HEK293 (cell line): ENCODE measurements around the gene TRIM24.
A peak's percentile ranks its signal among the peaks of the same experiment; 100 is the strongest.

Experiments
- CTCF ChIA-PET: fragments of 350-600 bp; formaldehyde crosslinking; extraction: SDS; loops from one replicate; lab custom pipeline; 2021; ENCODE audit warnings: antibody characterized with exemption; lab: Yijun Ruan, JAX
- POLR2A ChIA-PET: fragments of 300-600 bp; formaldehyde crosslinking; extraction: SDS; loops from one replicate; lab custom pipeline; 2020; ENCODE audit warnings: antibody characterized with exemption, inconsistent platforms; lab: Yijun Ruan, JAX
- H3K27ac ChIP-seq: fragments of 200-500 bp; sonication (Bioruptor generic); 2 replicates; pipeline ENCODE4 v1.5.1; 2014; ENCODE audit warnings: low read depth, low read length, control low read depth, inconsistent platforms; ENCODE audit errors: extremely low read depth
- H3K36me3 ChIP-seq, 2 experiments: fragments of 200-500 bp in 1 of 2; sonication (Bioruptor generic) in 1 of 2; 1 replicate in 1 of 2; 2 replicates in 1 of 2; pipeline ENCODE4 v1.5.1; 2014 to 2017; ENCODE audit warnings: inconsistent platforms in 2 of 2, low read length in 2 of 2; ENCODE audit not compliant: control insufficient read depth in 2 of 2, insufficient read depth in 1 of 2
- H3K4me1 ChIP-seq: fragments of 200-500 bp; sonication (Bioruptor generic); 2 replicates; pipeline ENCODE4 v1.5.1; 2014; ENCODE audit warnings: mild to moderate bottlenecking, low read length, inconsistent platforms; ENCODE audit not compliant: control insufficient read depth, insufficient read depth
- H3K4me3 ChIP-seq: 2 replicates; pipeline ENCODE4 v1.5.1; 2011; ENCODE audit warnings: low read depth, mild to moderate bottlenecking, control low read depth, low read length, moderate library complexity
- H3K9me3 ChIP-seq: fragments of 200-500 bp; sonication (Bioruptor generic); 2 replicates; pipeline ENCODE4 v1.5.1; 2014; ENCODE audit warnings: low read depth, low read length, inconsistent platforms; ENCODE audit not compliant: control insufficient read depth, insufficient read depth
- BCL11B ChIP-seq: fragments of 450-650 bp; formaldehyde crosslinking; IDR thresholded peaks from 2 replicates; pipeline ENCODE4 v1.5.1; 2016; ENCODE audit warnings: low read depth, missing biosample characterization, missing genetic modification characterization
- FEZF1 ChIP-seq: fragments of 450-650 bp; formaldehyde crosslinking; IDR thresholded peaks from 2 replicates; pipeline ENCODE4 v1.5.1; 2016; ENCODE audit warnings: missing biosample characterization, missing genetic modification characterization
- GLI2 ChIP-seq: fragments of 450-650 bp; formaldehyde crosslinking; IDR thresholded peaks from 2 replicates; pipeline ENCODE4; 2017; ENCODE audit warnings: missing biosample characterization, missing genetic modification characterization, low read depth, borderline replicate concordance
- HOXA7 ChIP-seq: sonication (generic); formaldehyde crosslinking; IDR thresholded peaks from 2 replicates; pipeline ENCODE4 v1.8.1; 2022; ENCODE audit warnings: missing genetic modification reagents, borderline replicate concordance
- YY1 ChIP-seq: fragments of 450-650 bp; formaldehyde crosslinking; IDR thresholded peaks from 2 replicates; pipeline ENCODE4 v1.5.1; 2018; ENCODE audit warnings: missing biosample characterization, missing genetic modification characterization
- ZBTB48 ChIP-seq: fragments of 450-650 bp; formaldehyde crosslinking; IDR thresholded peaks from 2 replicates; pipeline ENCODE4 v1.5.1; 2016; ENCODE audit warnings: missing biosample characterization, missing genetic modification characterization
- ZNF10 ChIP-seq: fragments of 450-650 bp; formaldehyde crosslinking; IDR thresholded peaks from 2 replicates; pipeline ENCODE4 v1.5.1; 2017; ENCODE audit warnings: missing biosample characterization, missing genetic modification characterization
- ZNF112 ChIP-seq: fragments of 450-650 bp; formaldehyde crosslinking; IDR thresholded peaks from 2 replicates; pipeline ENCODE4 v1.5.0; 2017; ENCODE audit warnings: missing biosample characterization, missing genetic modification characterization
- ZNF140 ChIP-seq: fragments of 450-650 bp; formaldehyde crosslinking; IDR thresholded peaks from 2 replicates; pipeline ENCODE4 v1.5.1; 2016; ENCODE audit warnings: missing biosample characterization, missing genetic modification characterization
- ZNF169 ChIP-seq: fragments of 450-650 bp; formaldehyde crosslinking; IDR thresholded peaks from 2 replicates; pipeline ENCODE4 v1.5.1; 2016; ENCODE audit warnings: missing biosample characterization, missing genetic modification characterization
- ZNF175 ChIP-seq: fragments of 450-650 bp; formaldehyde crosslinking; IDR thresholded peaks from 2 replicates; pipeline ENCODE4 v1.5.1; 2016; ENCODE audit warnings: missing biosample characterization, missing genetic modification characterization
- ZNF23 ChIP-seq: fragments of 450-650 bp; formaldehyde crosslinking; IDR thresholded peaks from 2 replicates; pipeline ENCODE4 v1.5.1; 2016; ENCODE audit warnings: missing biosample characterization, missing genetic modification characterization, borderline replicate concordance
- ZNF24 ChIP-seq: fragments of 450-650 bp; formaldehyde crosslinking; IDR thresholded peaks from 2 replicates; pipeline ENCODE4 v1.5.1; 2016; ENCODE audit warnings: missing biosample characterization, missing genetic modification characterization
- ZNF302 ChIP-seq: fragments of 450-650 bp; formaldehyde crosslinking; IDR thresholded peaks from 2 replicates; pipeline ENCODE4 v1.5.1; 2016; ENCODE audit warnings: missing biosample characterization, missing genetic modification characterization, low read depth
- ZNF311 ChIP-seq: fragments of 450-650 bp; formaldehyde crosslinking; IDR thresholded peaks from 2 replicates; pipeline ENCODE4 v1.5.1; 2017; ENCODE audit warnings: missing biosample characterization, missing genetic modification characterization, borderline replicate concordance
- ZNF350 ChIP-seq: fragments of 450-650 bp; formaldehyde crosslinking; IDR thresholded peaks from 2 replicates; pipeline ENCODE4 v1.5.0; 2017; ENCODE audit warnings: missing biosample characterization, mild to moderate bottlenecking, missing genetic modification characterization
- ZNF366 ChIP-seq: fragments of 450-650 bp; formaldehyde crosslinking; conservative IDR thresholded peaks from 2 replicates; pipeline ENCODE4 v1.5.1; 2016; ENCODE audit warnings: missing biosample characterization, missing genetic modification characterization
- ZNF544 ChIP-seq: fragments of 450-650 bp; formaldehyde crosslinking; IDR thresholded peaks from 2 replicates; pipeline ENCODE4 v1.5.0; 2017; ENCODE audit warnings: missing biosample characterization, missing genetic modification characterization
- ZNF660 ChIP-seq: fragments of 450-650 bp; IDR thresholded peaks from 2 replicates; pipeline ENCODE4 v1.5.1; 2018; ENCODE audit warnings: missing biosample characterization, mild to moderate bottlenecking, missing genetic modification characterization
- ZNF670 ChIP-seq: fragments of 450-650 bp; formaldehyde crosslinking; IDR thresholded peaks from 2 replicates; pipeline ENCODE4 v1.5.1; 2016; ENCODE audit warnings: missing biosample characterization, missing genetic modification characterization, low read depth
- ZNF76 ChIP-seq: fragments of 450-650 bp; formaldehyde crosslinking; IDR thresholded peaks from 2 replicates; pipeline ENCODE4; 2016; ENCODE audit warnings: low read depth, missing biosample characterization, missing genetic modification characterization, borderline replicate concordance
- ZNF776 ChIP-seq: fragments of 450-650 bp; formaldehyde crosslinking; IDR thresholded peaks from 2 replicates; pipeline ENCODE4 v1.5.0; 2017; ENCODE audit warnings: missing biosample characterization, missing genetic modification characterization, borderline replicate concordance
- ZSCAN4 ChIP-seq: fragments of 450-650 bp; formaldehyde crosslinking; IDR thresholded peaks from 2 replicates; pipeline ENCODE4 v1.5.1; 2017; ENCODE audit warnings: missing biosample characterization, missing genetic modification characterization
- ZXDB ChIP-seq: fragments of 450-650 bp; formaldehyde crosslinking; IDR thresholded peaks from 2 replicates; pipeline ENCODE4 v1.5.1; 2016; ENCODE audit warnings: missing biosample characterization, missing genetic modification characterization

TRIM24 gene

GRCh38 chr7:138442822-138443221 is 17.2 kb upstream of the TRIM24 start:
- CTCF ChIA-PET: interaction anchor here (0.6 kb wide), 1 partner anchor 316 kb away, joined by 3 read pairs; no protein-coding TSS in a partner anchor
- no peaks in the 10 kb centered on the region for H3K36me3 ChIP-seq
- TF ChIP-seq ZNF366 (tag by site-specific recombination) (peak; percentile 53; the same call in 1 of the 2 replicates), ZNF10 (tag by site-specific recombination) (no peak), ZNF544 (tag by site-specific recombination) (no peak)
- TF ChIP-seq, all 188 proteins: peak for 1
- no peak overlapping the region for H3K4me3 ChIP-seq
- H3K9me3 ChIP-seq: no peaks in the 10 kb centered on the region
- H3K4me1 ChIP-seq: no peaks in the 10 kb centered on the region
- POLR2A ChIA-PET: no interaction called here
- H3K27ac ChIP-seq: no peak overlapping the region

GRCh38 chr7:138449580-138449979 is 10.5 kb upstream of the TRIM24 start:
- H3K9me3 ChIP-seq: no peaks in the 10 kb centered on the region
- ChIA-PET CTCF (interaction anchor here (0.7 to 1.1 kb wide), 4 partner anchors 16 to 61 kb away, joined by 4 to 6 read pairs (median 4); no protein-coding TSS in a partner anchor), POLR2A (no interaction called here)
- H3K27ac ChIP-seq: no peak overlapping the region
- no peak overlapping the region for H3K4me3 ChIP-seq
- no peaks in the 10 kb centered on the region for H3K4me1 ChIP-seq
- no peaks in the 10 kb centered on the region for H3K36me3 ChIP-seq
- TF ChIP-seq ZNF76 (tag by site-specific recombination) (no peak), ZNF670 (tag by site-specific recombination) (no peak), ZNF776 (tag by site-specific recombination) (no peak), ZNF175 (tag by site-specific recombination) (no peak), ZNF660 (tag by site-specific recombination) (no peak), GLI2 (tag by site-specific recombination) (no peak), ZNF24 (tag by site-specific recombination) (no peak), ZXDB (no peak), ZNF350 (no peak), ZBTB48 (tag by site-specific recombination) (no peak), ZSCAN4 (no peak), ZNF169 (tag by site-specific recombination) (no peak)

GRCh38 chr7:138455609-138456008 is 4.5 kb upstream of the TRIM24 start:
- POLR2A ChIA-PET: no interaction called here

GRCh38 chr7:138456220-138456619 is 3.8 kb upstream of the TRIM24 start:
- Histone ChIP-seq H3K36me3 (no peaks in the 10 kb centered on the region), H3K4me1 (no peaks in the 10 kb centered on the region), H3K9me3 (no peaks in the 10 kb centered on the region), H3K4me3 (no peak overlapping the region)
- CTCF ChIA-PET: no interaction called here
- TF ChIP-seq FEZF1 (tag by site-specific recombination): no peak
- no peak for TF ChIP-seq ZNF112 (tag by site-specific recombination)
- TF ChIP-seq, all 188 proteins: peak for 0
- POLR2A ChIA-PET: no interaction called here
- H3K27ac ChIP-seq: no peak overlapping the region

More at GRCh38 chr7:138455609-138456008, 4.5 kb upstream of the TRIM24 start:
- no peaks in the 10 kb centered on the region for H3K9me3 ChIP-seq
- H3K27ac ChIP-seq: no peak overlapping the region
- no peak overlapping the region for H3K4me3 ChIP-seq
- CTCF ChIA-PET: no interaction called here
- H3K4me1 ChIP-seq: no peaks in the 10 kb centered on the region
- H3K36me3 ChIP-seq: no peaks in the 10 kb centered on the region
- TF ChIP-seq HOXA7 (CRISPR knock-in tag) (no peak), ZNF23 (tag by site-specific recombination) (no peak), ZNF311 (tag by site-specific recombination) (no peak), BCL11B (no peak), ZNF302 (tag by site-specific recombination) (no peak), ZNF140 (tag by site-specific recombination) (no peak), YY1 (no peak)
